Thoracic aorta (tissue), 2 donors: ENCODE measurements around the gene DAB2IP. TPM values are rescaled to one million over a fixed set of nuclear protein-coding genes. Genes with fewer than 3 reads are reported as not detected.

Source experiments
- ATAC-seq: fragments of 150-250 bp; one replicate; pipeline ENCODE4 v1.8.0; 2017; ENCODE audit warnings: low read depth; ENCODE audit not compliant: insufficient number of reproducible peaks, low FRiP score
- DNase-seq: peaks from one replicate; pipeline ENCODE4 v3.0.0-alpha.2; 2020; ENCODE audit warnings: low spot score
- H3K27ac ChIP-seq, 2 donors: fragments of 200-600 bp; sonication (generic); 1 replicate in 1 of 2; 2 replicates in 1 of 2; pipeline ENCODE4 v1.5.1; 2016; ENCODE audit warnings: mild to moderate bottlenecking in 2 of 2, moderate library complexity in 2 of 2
- H3K27me3 ChIP-seq: fragments of 200-600 bp; sonication (generic); replicated peaks from 2 replicates; pipeline ENCODE4 v1.6.0; 2016; ENCODE audit warnings: mild to moderate bottlenecking; ENCODE audit not compliant: insufficient read depth
- H3K36me3 ChIP-seq: fragments of 200-600 bp; sonication (generic); one replicate; pipeline ENCODE4 v1.5.1; 2016
- H3K4me1 ChIP-seq, 2 donors: fragments of 200-600 bp; sonication (generic); 1 replicate in 1 of 2; 2 replicates in 1 of 2; pipeline versions ENCODE4 v1.5.1 to v1.6.0; 2016; ENCODE audit warnings: low read depth in 2 of 2, mild to moderate bottlenecking in 1 of 2; ENCODE audit not compliant: control insufficient read depth in 1 of 2
- H3K4me3 ChIP-seq: fragments of 200-600 bp; sonication (generic); 2 replicates; pipeline ENCODE4 v1.5.1; 2016; ENCODE audit warnings: mild to moderate bottlenecking
- H3K9me3 ChIP-seq: fragments of 200-600 bp; sonication (generic); 2 replicates; pipeline ENCODE4 v1.5.1; 2016
- total RNA-seq, 2 donors: library from RNA; depleted of rRNA; stranded (reverse); fragments of >200 nt; gene quantifications; one replicate each; pipeline versions ENCODE4 v1.1.0 to v1.2.3, GENCODE V29; 2016
- TF ChIP-seq, protein P1 (sequence below): fragments of 200-600 bp; sonication (generic); IDR thresholded peaks from one replicate; pipeline ENCODE4 v1.5.1; 2019; ENCODE audit warnings: antibody characterized with exemption

The DAB2IP gene
- total RNA-seq, 2 donors from 2014 or later: 87.4 to 104 TPM

DNA sequence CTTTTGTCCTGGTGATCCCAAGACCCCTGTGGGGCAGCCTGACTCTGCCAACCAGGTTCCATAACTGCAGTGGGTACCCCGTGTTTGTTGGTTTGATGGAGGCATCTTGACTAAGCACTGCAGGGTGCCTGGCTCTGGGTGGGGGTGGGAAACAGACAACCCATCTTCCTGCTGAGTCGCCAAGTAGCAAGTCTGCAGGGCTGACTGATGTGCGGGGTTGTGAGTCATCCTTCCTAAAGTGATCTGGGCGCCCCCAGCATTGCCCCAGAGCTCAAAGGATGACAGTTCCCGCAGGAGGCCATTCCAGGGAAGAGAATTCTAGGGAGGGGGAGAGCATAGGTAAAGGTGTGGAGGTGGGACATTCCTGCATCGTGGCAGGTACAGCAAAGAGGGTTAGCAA lies 23.5 kb downstream of the DAB2IP start:
- ATAC-seq (no peak), DNase-seq (no peak)
- Histone ChIP-seq H3K27ac (no peak overlapping the region), H3K36me3 (peaks cover 3% of the 10 kb centered on the region), H3K9me3 (no peaks in the 10 kb centered on the region), H3K4me1 (no peaks in the 10 kb centered on the region), H3K4me3 (no peak overlapping the region), H3K27me3 (no peaks in the 10 kb centered on the region)
- TF ChIP-seq, protein P1, sequence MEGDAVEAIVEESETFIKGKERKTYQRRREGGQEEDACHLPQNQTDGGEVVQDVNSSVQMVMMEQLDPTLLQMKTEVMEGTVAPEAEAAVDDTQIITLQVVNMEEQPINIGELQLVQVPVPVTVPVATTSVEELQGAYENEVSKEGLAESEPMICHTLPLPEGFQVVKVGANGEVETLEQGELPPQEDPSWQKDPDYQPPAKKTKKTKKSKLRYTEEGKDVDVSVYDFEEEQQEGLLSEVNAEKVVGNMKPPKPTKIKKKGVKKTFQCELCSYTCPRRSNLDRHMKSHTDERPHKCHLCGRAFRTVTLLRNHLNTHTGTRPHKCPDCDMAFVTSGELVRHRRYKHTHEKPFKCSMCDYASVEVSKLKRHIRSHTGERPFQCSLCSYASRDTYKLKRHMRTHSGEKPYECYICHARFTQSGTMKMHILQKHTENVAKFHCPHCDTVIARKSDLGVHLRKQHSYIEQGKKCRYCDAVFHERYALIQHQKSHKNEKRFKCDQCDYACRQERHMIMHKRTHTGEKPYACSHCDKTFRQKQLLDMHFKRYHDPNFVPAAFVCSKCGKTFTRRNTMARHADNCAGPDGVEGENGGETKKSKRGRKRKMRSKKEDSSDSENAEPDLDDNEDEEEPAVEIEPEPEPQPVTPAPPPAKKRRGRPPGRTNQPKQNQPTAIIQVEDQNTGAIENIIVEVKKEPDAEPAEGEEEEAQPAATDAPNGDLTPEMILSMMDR: no peak

DNA sequence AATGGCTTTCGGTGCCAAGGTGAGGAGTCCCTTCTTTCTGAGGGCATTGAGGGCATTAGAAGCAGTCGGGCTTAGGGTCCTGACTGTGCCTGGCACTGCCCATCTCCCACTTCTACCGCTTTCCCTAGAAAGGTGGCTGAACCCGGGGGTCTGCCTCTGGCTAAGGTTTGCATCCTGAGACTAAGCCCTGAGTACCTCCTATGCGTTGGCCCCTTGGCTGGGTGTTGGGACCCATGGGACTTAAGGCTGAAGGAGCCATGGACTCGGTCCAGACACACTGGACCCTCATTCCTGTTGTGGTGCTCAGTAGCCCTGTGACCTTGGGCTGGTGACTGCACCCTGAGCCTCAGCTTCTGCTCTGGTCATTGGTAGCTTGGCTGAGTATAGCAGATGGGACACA lies 23.9 kb downstream of the DAB2IP start:
- DNase-seq (no peak), ATAC-seq (no peak)
- Histone ChIP-seq H3K9me3 (no peaks in the 10 kb centered on the region), H3K27me3 (no peaks in the 10 kb centered on the region), H3K4me1 (no peaks in the 10 kb centered on the region), H3K27ac (no peak overlapping the region), H3K4me3 (no peak overlapping the region), H3K36me3 (peaks cover 3% of the 10 kb centered on the region)
- TF ChIP-seq, protein P1: no peak

DNA sequence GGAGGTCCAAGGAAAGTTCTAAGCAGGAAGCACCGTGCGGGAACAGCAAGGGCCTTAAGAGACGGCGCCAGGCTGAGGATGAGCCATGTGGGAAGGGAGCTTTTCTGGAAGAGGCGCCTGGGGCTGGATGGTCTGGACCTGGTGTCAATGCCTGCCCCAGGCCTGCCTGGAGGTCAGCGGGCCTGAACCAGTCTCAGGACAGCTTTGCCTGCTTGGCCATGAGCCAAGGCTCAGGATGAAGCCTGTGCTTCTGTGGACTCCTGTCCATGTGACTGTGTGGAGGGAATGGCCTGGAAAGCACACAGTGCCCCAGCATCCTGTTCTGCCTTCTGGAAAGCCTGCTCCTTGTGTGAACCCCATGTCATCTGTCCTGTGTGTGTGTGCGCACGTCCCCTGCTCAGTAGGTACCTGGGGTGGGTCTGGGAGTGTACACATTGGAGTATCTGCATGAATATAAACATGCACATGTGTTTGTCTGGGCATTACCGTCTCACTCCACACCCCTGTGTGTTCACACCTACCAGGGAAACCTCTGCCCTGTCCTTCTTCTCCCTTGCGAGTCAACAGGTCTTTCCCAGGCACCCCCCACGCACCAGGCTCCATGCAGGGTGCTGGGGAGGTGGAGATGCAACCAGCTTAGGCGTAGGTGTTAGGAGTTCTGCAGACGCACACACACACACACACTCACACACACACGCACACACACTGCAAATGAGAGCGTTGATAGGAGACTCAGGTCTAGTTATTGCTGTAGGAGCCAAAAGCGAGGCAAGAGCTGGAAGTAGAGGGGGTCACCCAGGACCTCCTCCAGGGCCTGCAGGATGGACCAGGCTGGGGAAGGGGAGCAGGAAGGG lies 24.8 kb downstream of the DAB2IP start:
- TF ChIP-seq, protein P1: no peak
- no peak overlapping the region for H3K4me3 ChIP-seq
- peaks cover 3% of the 10 kb centered on the region for H3K36me3 ChIP-seq
- ATAC-seq (no peak), DNase-seq (no peak)
- H3K27me3 ChIP-seq: no peaks in the 10 kb centered on the region
- no peak overlapping the region for H3K27ac ChIP-seq
- H3K4me1 ChIP-seq: no peaks in the 10 kb centered on the region
- no peaks in the 10 kb centered on the region for H3K9me3 ChIP-seq

DNA sequence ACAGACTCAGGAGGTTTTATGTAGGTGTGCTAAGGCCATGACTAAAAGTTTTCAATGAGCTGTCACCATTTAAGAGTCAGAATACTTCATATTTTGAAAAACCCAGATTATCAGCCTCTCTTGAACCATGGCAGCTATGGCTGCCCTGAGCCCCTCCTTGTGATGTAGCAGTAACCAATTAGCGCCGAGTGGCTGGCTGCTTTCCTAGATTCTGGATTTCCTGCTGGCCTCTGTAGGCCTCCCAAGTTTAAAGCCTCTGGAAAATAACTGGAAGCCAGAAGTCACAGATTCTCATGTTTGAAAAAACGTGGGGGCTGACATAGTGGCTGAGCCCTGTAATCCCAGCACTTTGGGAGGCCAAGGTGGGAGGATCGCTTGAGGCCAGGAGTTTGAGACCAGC lies 25.5 kb downstream of the DAB2IP start:
- Histone ChIP-seq H3K4me3 (no peak overlapping the region), H3K9me3 (no peaks in the 10 kb centered on the region), H3K27ac (no peak overlapping the region), H3K4me1 (no peaks in the 10 kb centered on the region), H3K27me3 (no peaks in the 10 kb centered on the region), H3K36me3 (peaks cover 3% of the 10 kb centered on the region)
- no peak for ATAC-seq
- DNase-seq: no peak
- TF ChIP-seq, protein P1: no peak

DNA sequence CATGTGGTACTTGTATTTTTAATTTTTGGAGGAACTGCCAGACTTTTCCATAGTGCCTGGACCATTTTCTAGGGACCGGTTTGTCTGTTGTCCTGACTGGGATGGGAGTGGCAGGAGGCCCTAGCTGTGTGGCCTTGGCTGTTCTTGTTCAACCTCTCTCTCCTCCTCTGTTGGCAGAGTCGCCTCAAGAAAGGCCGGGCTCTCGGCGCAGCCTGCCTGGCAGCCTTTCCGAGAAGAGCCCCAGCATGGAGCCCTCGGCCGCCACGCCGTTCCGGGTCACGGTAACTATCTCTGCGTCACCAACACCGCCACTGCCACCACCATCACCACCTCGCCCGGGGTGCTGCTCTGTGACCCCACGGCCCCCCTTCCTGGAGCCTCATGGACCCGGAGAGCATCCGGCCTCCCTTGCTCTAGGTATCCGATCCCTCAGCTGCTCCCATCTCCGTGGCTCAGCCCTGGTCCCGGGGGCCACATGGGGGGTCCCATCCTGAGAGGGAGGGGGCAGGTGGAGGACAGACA lies 27.1 kb downstream of the DAB2IP start:
- DNase-seq: no peak
- Histone ChIP-seq H3K4me3 (no peak overlapping the region), H3K27ac (no peak overlapping the region), H3K9me3 (no peaks in the 10 kb centered on the region), H3K36me3 (peaks cover 3% of the 10 kb centered on the region), H3K27me3 (no peaks in the 10 kb centered on the region), H3K4me1 (no peaks in the 10 kb centered on the region)
- ATAC-seq: no peak
- TF ChIP-seq, protein P1: no peak
